GM12892 (cell line): ENCODE measurements around the gene SLC2A6.

Source experiments
- POLR2A ChIP-seq: IDR thresholded peaks from 2 replicates; pipeline ENCODE4 v1.6.1; 2011; ENCODE audit warnings: low read depth, low read length, control low read depth
- POLR2AphosphoS5 ChIP-seq: IDR thresholded peaks from 2 replicates; pipeline ENCODE4 v1.6.1; 2011; ENCODE audit warnings: low read depth, low read length, control low read depth
- TAF1 ChIP-seq: IDR thresholded peaks from 2 replicates; pipeline ENCODE4 v1.6.1; 2011; ENCODE audit warnings: low read depth, mild to moderate bottlenecking, control low read depth, low read length, borderline replicate concordance

DNA sequence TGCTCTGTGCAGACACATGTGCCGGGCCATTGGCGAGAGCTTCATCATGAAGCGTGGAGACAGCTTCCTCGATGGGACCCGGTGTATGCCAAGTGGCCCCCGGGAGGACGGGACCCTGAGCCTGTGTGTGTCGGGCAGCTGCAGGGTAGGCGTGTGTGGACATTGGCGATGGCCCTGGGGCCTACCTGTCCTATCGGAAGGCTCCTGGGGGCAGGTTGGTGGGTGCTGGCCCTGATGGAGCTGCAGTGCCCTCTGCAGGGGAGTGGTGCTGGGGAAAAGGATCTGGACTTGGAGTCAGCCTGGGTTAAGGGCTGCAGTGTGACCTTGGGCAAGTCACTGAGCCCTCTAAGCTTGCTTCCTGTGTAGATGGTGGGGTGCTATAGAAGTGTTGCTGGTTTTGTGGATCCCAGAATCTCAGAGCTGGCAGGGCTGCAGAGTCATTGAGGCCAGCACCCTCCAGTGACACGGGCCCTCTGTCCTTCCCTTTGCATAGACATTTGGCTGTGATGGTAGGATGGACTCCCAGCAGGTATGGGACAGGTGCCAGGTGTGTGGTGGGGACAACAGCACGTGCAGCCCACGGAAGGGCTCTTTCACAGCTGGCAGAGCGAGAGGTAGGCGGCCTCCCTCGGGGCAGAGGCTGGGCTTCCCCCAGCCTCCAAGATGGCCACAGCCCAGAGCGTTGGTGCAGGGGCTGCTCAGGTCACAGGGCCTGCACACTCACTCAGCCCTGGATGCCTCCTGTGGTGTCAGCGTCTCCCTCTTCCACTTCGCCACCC, 41.0 kb downstream of the SLC2A6 start:
- no peak for TF ChIP-seq POLR2AphosphoS5
- TF ChIP-seq POLR2A: no peak
- no peak for TF ChIP-seq TAF1
